Hepatocyte (in vitro differentiated cells): ENCODE measurements around the gene TEAD1. TPM values are rescaled to one million over a fixed set of nuclear protein-coding genes. Genes with fewer than 3 reads are reported as not detected.

Experiments
- DNase-seq: peaks from one replicate; pipeline ENCODE4 v3.0.0-alpha.2; 2016; ENCODE audit warnings: low spot score
- H2AFZ ChIP-seq: fragments of 200-600 bp; sonication (generic); 2 replicates; pipeline ENCODE4 v1.6.0; 2016; ENCODE audit warnings: antibody characterized with exemption, mild to moderate bottlenecking
- H3K27ac ChIP-seq: fragments of 200-600 bp; sonication (generic); 2 replicates; pipeline ENCODE4 v1.5.1; 2016; ENCODE audit warnings: mild to moderate bottlenecking
- H3K27me3 ChIP-seq: fragments of 200-600 bp; sonication (generic); 2 replicates; pipeline ENCODE4 v1.6.1; 2016
- H3K36me3 ChIP-seq: fragments of 200-600 bp; sonication (generic); replicated peaks from 2 replicates; pipeline ENCODE4 v1.5.1; 2016; ENCODE audit warnings: low read depth; ENCODE audit not compliant: insufficient read depth
- H3K4me1 ChIP-seq: fragments of 200-600 bp; sonication (generic); 2 replicates; pipeline ENCODE4 v1.5.1; 2016; ENCODE audit warnings: mild to moderate bottlenecking, moderate library complexity; ENCODE audit not compliant: insufficient read depth
- H3K4me2 ChIP-seq: fragments of 200-600 bp; sonication (generic); 2 replicates; pipeline ENCODE4 v1.6.0; 2016
- H3K4me3 ChIP-seq: fragments of 200-600 bp; sonication (generic); 2 replicates; pipeline ENCODE4 v1.5.1; 2016; ENCODE audit warnings: mild to moderate bottlenecking
- H3K79me2 ChIP-seq: fragments of 200-600 bp; sonication (generic); 2 replicates; pipeline ENCODE4 v1.6.0; 2017; ENCODE audit warnings: mild to moderate bottlenecking
- H3K9me2 ChIP-seq: fragments of 200-600 bp; sonication (generic); replicated peaks from 2 replicates; pipeline ENCODE4 v1.6.0; 2017; ENCODE audit warnings: mild to moderate bottlenecking; ENCODE audit not compliant: insufficient read depth
- H3K9me3 ChIP-seq: fragments of 200-600 bp; sonication (generic); 2 replicates; pipeline ENCODE4 v1.5.1; 2016; ENCODE audit warnings: low read depth, mild to moderate bottlenecking
- H4K20me1 ChIP-seq: fragments of 200-600 bp; sonication (generic); 2 replicates; pipeline ENCODE4 v1.6.0; 2016; ENCODE audit warnings: mild to moderate bottlenecking; ENCODE audit not compliant: insufficient read depth, poor library complexity, severe bottlenecking
- EZH2 ChIP-seq: fragments of 200-600 bp; sonication (generic); IDR thresholded peaks from 2 replicates; pipeline ENCODE4 v1.6.1; 2016; ENCODE audit warnings: antibody characterized with exemption, mild to moderate bottlenecking, borderline replicate concordance
- EZH2phosphoT487 ChIP-seq: fragments of 200-600 bp; sonication (generic); IDR thresholded peaks from one replicate; pipeline ENCODE4 v1.6.1; 2018; ENCODE audit warnings: antibody characterized with exemption, mild to moderate bottlenecking, low read depth, moderate library complexity; ENCODE audit not compliant: unreplicated experiment, severe bottlenecking
- WGBS: methylation state at CpG from one replicate; pipeline ENCODE4 v1.1.6; 2016; ENCODE audit warnings: low lambda C conversion rate; ENCODE audit errors: missing lambda C conversion rate; 5-methylcytosine and 5-hydroxymethylcytosine counted together
- polyA plus RNA-seq: library from polyadenylated mRNA; unstranded; fragments of >200 nt; fragmentation: Nextera tagmentation; extraction: Ambion mirVana; gene quantifications from 2 replicates; pipeline ENCODE4 v1.2.1, GENCODE V29; 2016
- total RNA-seq: library from RNA; depleted of rRNA; stranded (reverse); fragments of >200 nt; gene quantifications from 2 replicates; pipeline ENCODE4 v1.2.3, GENCODE V29; 2014
- TF ChIP-seq, protein P1 (sequence below): fragments of 200-600 bp; sonication (generic); IDR thresholded peaks from 2 replicates; pipeline ENCODE4 v1.5.1; 2016; ENCODE audit warnings: antibody characterized with exemption, mild to moderate bottlenecking; ENCODE audit not compliant: poor library complexity

TEAD1 gene
- total and polyA plus RNA-seq, 2 experiments from 2014 or later, result 37.2 to 82.2 TPM

DNA sequence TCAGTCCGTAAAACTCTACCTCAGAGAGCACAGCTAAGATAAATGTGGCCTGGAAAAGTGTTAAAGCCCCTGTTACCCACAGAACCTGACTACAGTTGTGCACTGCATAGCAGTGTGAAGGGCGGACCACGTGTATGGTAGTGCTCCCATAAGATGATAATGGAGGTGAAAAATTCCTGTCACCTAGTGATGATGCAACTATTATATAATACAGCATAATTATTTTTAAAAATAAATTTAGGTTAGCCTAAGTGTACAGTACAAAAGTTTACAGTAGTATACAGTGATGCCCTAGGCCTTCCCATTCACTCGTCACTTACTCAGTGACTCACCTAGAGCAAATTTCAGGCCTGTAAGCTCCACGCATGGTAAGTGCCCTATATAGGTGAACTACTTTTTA, 258.3 kb downstream of the TEAD1 start:
- no peaks in the 10 kb centered on the region for H3K36me3 ChIP-seq
- H3K27ac ChIP-seq, result no peak overlapping the region
- H3K27me3 ChIP-seq, result no peaks in the 10 kb centered on the region
- no peaks in the 10 kb centered on the region for H3K79me2 ChIP-seq
- no peak overlapping the region for H3K4me3 ChIP-seq
- no peak overlapping the region for H2AFZ ChIP-seq
- no peaks in the 10 kb centered on the region for H4K20me1 ChIP-seq
- TF ChIP-seq EZH2, result no peak
- TF ChIP-seq, protein P1, sequence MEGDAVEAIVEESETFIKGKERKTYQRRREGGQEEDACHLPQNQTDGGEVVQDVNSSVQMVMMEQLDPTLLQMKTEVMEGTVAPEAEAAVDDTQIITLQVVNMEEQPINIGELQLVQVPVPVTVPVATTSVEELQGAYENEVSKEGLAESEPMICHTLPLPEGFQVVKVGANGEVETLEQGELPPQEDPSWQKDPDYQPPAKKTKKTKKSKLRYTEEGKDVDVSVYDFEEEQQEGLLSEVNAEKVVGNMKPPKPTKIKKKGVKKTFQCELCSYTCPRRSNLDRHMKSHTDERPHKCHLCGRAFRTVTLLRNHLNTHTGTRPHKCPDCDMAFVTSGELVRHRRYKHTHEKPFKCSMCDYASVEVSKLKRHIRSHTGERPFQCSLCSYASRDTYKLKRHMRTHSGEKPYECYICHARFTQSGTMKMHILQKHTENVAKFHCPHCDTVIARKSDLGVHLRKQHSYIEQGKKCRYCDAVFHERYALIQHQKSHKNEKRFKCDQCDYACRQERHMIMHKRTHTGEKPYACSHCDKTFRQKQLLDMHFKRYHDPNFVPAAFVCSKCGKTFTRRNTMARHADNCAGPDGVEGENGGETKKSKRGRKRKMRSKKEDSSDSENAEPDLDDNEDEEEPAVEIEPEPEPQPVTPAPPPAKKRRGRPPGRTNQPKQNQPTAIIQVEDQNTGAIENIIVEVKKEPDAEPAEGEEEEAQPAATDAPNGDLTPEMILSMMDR, result no peak
- TF ChIP-seq EZH2phosphoT487, result no peak
- no peaks in the 10 kb centered on the region for H3K4me1 ChIP-seq
- H3K4me2 ChIP-seq, result no peak overlapping the region
- H3K9me2 ChIP-seq, result no peaks in the 10 kb centered on the region
- DNase-seq, result no peak
- WGBS, result 94% methylated on average over 5 of the region's 5 CpGs
- H3K9me3 ChIP-seq, result no peaks in the 10 kb centered on the region

DNA sequence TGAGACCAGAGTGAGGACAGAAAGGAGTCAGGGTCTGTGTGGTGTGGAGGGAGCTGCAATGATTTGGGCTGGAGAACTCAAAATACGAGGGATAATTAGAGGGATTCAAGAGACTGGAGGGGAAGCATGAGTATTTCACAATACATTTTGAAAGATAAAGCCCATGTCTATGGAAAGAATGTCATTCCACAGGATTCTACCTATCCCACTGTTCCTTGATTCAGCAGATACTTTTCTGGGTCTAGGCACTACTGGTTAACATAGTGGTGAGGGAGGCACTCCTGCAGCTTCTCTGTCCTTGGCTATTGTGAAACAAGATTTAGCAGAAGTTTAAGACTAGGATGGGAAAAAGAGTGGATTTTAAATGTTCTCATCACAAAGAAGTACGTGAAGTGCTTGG, 262.0 kb downstream of the TEAD1 start:
- Histone ChIP-seq H4K20me1 (no peaks in the 10 kb centered on the region), H3K27me3 (no peaks in the 10 kb centered on the region), H3K4me1 (no peaks in the 10 kb centered on the region), H3K9me2 (no peaks in the 10 kb centered on the region), H3K9me3 (no peaks in the 10 kb centered on the region), H3K79me2 (no peaks in the 10 kb centered on the region), H3K4me2 (no peak overlapping the region), H3K27ac (no peak overlapping the region), H2AFZ (no peak overlapping the region), H3K4me3 (no peak overlapping the region), H3K36me3 (peaks cover 6% of the 10 kb centered on the region)
- no peak for DNase-seq
- WGBS, result 85% methylated on average over 2 of the region's 2 CpGs
- TF ChIP-seq EZH2 (no peak), EZH2phosphoT487 (no peak)
- TF ChIP-seq, protein P1, result no peak

DNA sequence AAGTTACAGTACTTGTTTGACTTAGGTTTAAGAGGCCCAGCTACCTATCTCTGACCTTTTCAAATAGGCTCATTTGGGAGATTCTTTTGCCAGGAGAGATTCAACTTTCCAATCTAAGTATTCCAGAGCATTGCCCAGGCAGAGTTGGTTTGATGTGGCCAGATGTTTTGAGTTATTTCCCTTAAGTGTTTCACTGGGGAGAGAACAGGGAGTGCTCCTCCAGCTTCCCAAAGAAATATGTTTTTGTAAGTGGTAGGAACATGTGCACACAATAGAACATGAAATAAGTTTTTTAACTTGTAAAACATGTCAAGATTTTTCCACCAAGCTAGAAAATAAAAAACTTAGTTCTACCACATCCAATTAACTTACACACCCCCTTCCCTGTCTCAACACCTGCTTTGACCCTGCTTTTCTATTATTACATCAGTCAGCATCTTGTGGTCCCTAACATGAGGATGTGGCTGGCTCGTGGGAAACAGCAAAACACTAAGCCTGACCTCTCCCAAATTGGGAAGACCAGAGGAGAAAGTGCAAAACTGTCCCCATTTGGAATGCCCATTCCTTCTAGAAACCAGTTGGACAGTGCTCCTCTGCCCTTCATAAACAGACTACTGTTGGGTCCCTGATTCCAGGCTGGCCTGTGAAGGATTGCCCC, 264.5 kb downstream of the TEAD1 start:
- H3K9me2 ChIP-seq, result no peaks in the 10 kb centered on the region
- TF ChIP-seq, protein P1, result no peak
- TF ChIP-seq EZH2, result no peak
- TF ChIP-seq EZH2phosphoT487, result no peak
- no peak overlapping the region for H3K4me3 ChIP-seq
- no peaks in the 10 kb centered on the region for H3K27me3 ChIP-seq
- H3K79me2 ChIP-seq, result no peaks in the 10 kb centered on the region
- no peak overlapping the region for H3K27ac ChIP-seq
- no peaks in the 10 kb centered on the region for H3K9me3 ChIP-seq
- peaks cover 6% of the 10 kb centered on the region for H3K36me3 ChIP-seq
- H2AFZ ChIP-seq, result no peak overlapping the region
- no peaks in the 10 kb centered on the region for H4K20me1 ChIP-seq
- WGBS, result 89% methylated on average over 1 of the region's 1 CpG
- no peak overlapping the region for H3K4me2 ChIP-seq
- no peaks in the 10 kb centered on the region for H3K4me1 ChIP-seq
- no peak for DNase-seq
